HEK293 (cell line): ENCODE measurements around the gene ZNF181.

Source experiments
- GLI2 ChIP-seq: fragments of 450-650 bp; formaldehyde crosslinking; IDR thresholded peaks from 2 replicates; pipeline ENCODE4; 2017; ENCODE audit warnings: missing biosample characterization, missing genetic modification characterization, low read depth, borderline replicate concordance
- KLF16 ChIP-seq: fragments of 450-650 bp; formaldehyde crosslinking; IDR thresholded peaks from 2 replicates; pipeline ENCODE4 v1.5.1; 2017; ENCODE audit warnings: missing biosample characterization, missing genetic modification characterization
- PRDM2 ChIP-seq: fragments of 450-650 bp; formaldehyde crosslinking; IDR thresholded peaks from 2 replicates; pipeline ENCODE4 v1.5.1; 2016; ENCODE audit warnings: missing biosample characterization, missing genetic modification characterization, borderline replicate concordance
- SP3 ChIP-seq: fragments of 450-650 bp; formaldehyde crosslinking; IDR thresholded peaks from 2 replicates; pipeline ENCODE4 v1.5.1; 2016; ENCODE audit warnings: missing biosample characterization, missing genetic modification characterization
- TCF7L2 ChIP-seq: IDR thresholded peaks from 2 replicates; pipeline ENCODE4 v1.6.1; 2011; ENCODE audit warnings: low read depth, mild to moderate bottlenecking, inconsistent platforms, low read length, moderate library complexity, borderline replicate concordance
- ZFP69B ChIP-seq: fragments of 450-650 bp; formaldehyde crosslinking; IDR thresholded peaks from 2 replicates; pipeline ENCODE4 v1.5.1; 2016; ENCODE audit warnings: missing biosample characterization, missing genetic modification characterization
- ZNF10 ChIP-seq: fragments of 450-650 bp; formaldehyde crosslinking; IDR thresholded peaks from 2 replicates; pipeline ENCODE4 v1.5.1; 2017; ENCODE audit warnings: missing biosample characterization, missing genetic modification characterization
- ZNF140 ChIP-seq: fragments of 450-650 bp; formaldehyde crosslinking; IDR thresholded peaks from 2 replicates; pipeline ENCODE4 v1.5.1; 2016; ENCODE audit warnings: missing biosample characterization, missing genetic modification characterization
- ZNF169 ChIP-seq: fragments of 450-650 bp; formaldehyde crosslinking; IDR thresholded peaks from 2 replicates; pipeline ENCODE4 v1.5.1; 2016; ENCODE audit warnings: missing biosample characterization, missing genetic modification characterization
- ZNF175 ChIP-seq: fragments of 450-650 bp; formaldehyde crosslinking; IDR thresholded peaks from 2 replicates; pipeline ENCODE4 v1.5.1; 2016; ENCODE audit warnings: missing biosample characterization, missing genetic modification characterization
- ZNF19 ChIP-seq: fragments of 450-650 bp; formaldehyde crosslinking; IDR thresholded peaks from 2 replicates; pipeline ENCODE4; 2016; ENCODE audit warnings: missing biosample characterization, missing genetic modification characterization, low read depth
- ZNF202 ChIP-seq: fragments of 450-650 bp; formaldehyde crosslinking; IDR thresholded peaks from 2 replicates; pipeline ENCODE4 v1.5.1; 2016; ENCODE audit warnings: missing biosample characterization, missing genetic modification characterization, borderline replicate concordance
- ZNF416 ChIP-seq: fragments of 450-650 bp; formaldehyde crosslinking; IDR thresholded peaks from 2 replicates; pipeline ENCODE4 v1.5.1; 2016; ENCODE audit warnings: missing biosample characterization, missing genetic modification characterization
- ZNF510 ChIP-seq: fragments of 450-650 bp; formaldehyde crosslinking; IDR thresholded peaks from 2 replicates; pipeline ENCODE4 v1.5.1; 2018; ENCODE audit warnings: mild to moderate bottlenecking, missing genetic modification characterization, missing biosample characterization; ENCODE audit not compliant: insufficient replicate concordance
- ZNF521 ChIP-seq: fragments of 450-650 bp; formaldehyde crosslinking; IDR thresholded peaks from 2 replicates; pipeline ENCODE4 v1.5.1; 2017; ENCODE audit warnings: missing biosample characterization, mild to moderate bottlenecking, missing genetic modification characterization
- ZNF561 ChIP-seq: fragments of 450-650 bp; IDR thresholded peaks from 2 replicates; pipeline ENCODE4 v1.5.1; 2018; ENCODE audit warnings: missing biosample characterization, missing genetic modification characterization, borderline replicate concordance
- ZNF629 ChIP-seq: fragments of 450-650 bp; formaldehyde crosslinking; IDR thresholded peaks from 2 replicates; pipeline ENCODE4 v1.5.1; 2017; ENCODE audit warnings: missing biosample characterization, missing genetic modification characterization
- ZNF658 ChIP-seq: fragments of 450-650 bp; formaldehyde crosslinking; IDR thresholded peaks from 2 replicates; pipeline ENCODE4; 2016; ENCODE audit warnings: missing biosample characterization, missing genetic modification characterization
- ZNF664 ChIP-seq: fragments of 450-650 bp; formaldehyde crosslinking; IDR thresholded peaks from 2 replicates; pipeline ENCODE4 v1.5.1; 2016; ENCODE audit warnings: missing biosample characterization, missing genetic modification characterization
- ZNF776 ChIP-seq: fragments of 450-650 bp; formaldehyde crosslinking; IDR thresholded peaks from 2 replicates; pipeline ENCODE4 v1.5.0; 2017; ENCODE audit warnings: missing biosample characterization, missing genetic modification characterization, borderline replicate concordance
- ZNF791 ChIP-seq: fragments of 450-650 bp; formaldehyde crosslinking; IDR thresholded peaks from 2 replicates; pipeline ENCODE4 v1.5.1; 2016; ENCODE audit warnings: missing biosample characterization, missing genetic modification characterization
- ZSCAN30 ChIP-seq: fragments of 450-650 bp; IDR thresholded peaks from 2 replicates; pipeline ENCODE4 v1.5.1; 2018; ENCODE audit warnings: missing biosample characterization, mild to moderate bottlenecking, missing genetic modification characterization, moderate library complexity
- TF ChIP-seq, protein P1 (sequence below): fragments of 450-650 bp; formaldehyde crosslinking; IDR thresholded peaks from 2 replicates; pipeline ENCODE4 v1.5.1; 2016; ENCODE audit warnings: missing biosample characterization, missing genetic modification characterization
- TF ChIP-seq, protein P2 (sequence below): fragments of 450-650 bp; formaldehyde crosslinking; IDR thresholded peaks from 2 replicates; pipeline ENCODE4; 2016; ENCODE audit warnings: missing biosample characterization, missing genetic modification characterization
- TF ChIP-seq, protein P3 (sequence below): fragments of 450-650 bp; formaldehyde crosslinking; IDR thresholded peaks from 2 replicates; pipeline ENCODE4 v1.5.1; 2016; ENCODE audit warnings: missing biosample characterization, missing genetic modification characterization
- TF ChIP-seq, protein P4 (sequence below): fragments of 450-650 bp; formaldehyde crosslinking; conservative IDR thresholded peaks from 2 replicates; pipeline ENCODE4 v1.5.1; 2016; ENCODE audit warnings: low read depth, missing biosample characterization, missing genetic modification characterization

The ZNF181 gene

DNA sequence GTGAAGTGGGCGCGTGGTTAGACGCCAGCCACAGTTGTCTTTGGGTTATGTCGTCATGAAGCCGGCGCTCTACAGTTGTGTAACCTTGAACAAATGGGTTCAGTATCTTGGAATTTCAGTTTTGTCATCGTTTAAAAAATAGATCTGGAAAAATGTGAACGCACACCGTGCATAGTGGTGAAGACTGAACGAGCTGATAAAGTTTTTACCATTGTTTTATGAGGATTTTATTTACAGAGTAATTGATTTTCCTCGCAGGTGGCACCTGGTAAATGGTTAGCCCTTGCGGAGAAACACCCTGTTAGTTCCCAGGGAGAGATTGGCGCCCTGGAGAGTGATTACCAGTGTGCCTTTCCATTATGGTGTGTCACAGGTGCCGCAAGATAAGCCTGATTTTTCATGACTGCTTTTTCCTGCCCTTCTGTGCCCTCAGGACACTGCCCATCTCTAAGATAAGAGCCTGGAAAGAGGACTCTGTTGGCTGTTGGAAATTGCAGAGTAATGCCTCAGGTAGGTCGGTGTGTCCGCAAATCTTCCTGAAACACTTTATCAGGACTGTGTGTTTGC lies 577 bp downstream of the ZNF181 start (continued):
- TF ChIP-seq ZNF521 (tag by site-specific recombination) (no peak), ZNF19 (tag by site-specific recombination) (no peak), GLI2 (no peak), ZNF561 (no peak), SP3 (no peak), ZNF169 (no peak), ZNF140 (tag by site-specific recombination) (no peak), ZNF416 (tag by site-specific recombination) (no peak), ZNF776 (tag by site-specific recombination) (no peak), ZNF510 (tag by site-specific recombination) (no peak), ZNF175 (no peak), TCF7L2 (no peak), ZNF791 (tag by site-specific recombination) (no peak), ZNF629 (tag by site-specific recombination) (no peak; the same call in none of the 2 replicates), ZNF10 (tag by site-specific recombination) (no peak), ZNF202 (tag by site-specific recombination) (no peak), ZFP69B (no peak), ZSCAN30 (tag by site-specific recombination) (no peak), ZNF658 (no peak), ZNF664 (tag by site-specific recombination) (no peak), KLF16 (tag by site-specific recombination) (no peak), PRDM2 (tag by site-specific recombination) (no peak)
- TF ChIP-seq, protein P1, sequence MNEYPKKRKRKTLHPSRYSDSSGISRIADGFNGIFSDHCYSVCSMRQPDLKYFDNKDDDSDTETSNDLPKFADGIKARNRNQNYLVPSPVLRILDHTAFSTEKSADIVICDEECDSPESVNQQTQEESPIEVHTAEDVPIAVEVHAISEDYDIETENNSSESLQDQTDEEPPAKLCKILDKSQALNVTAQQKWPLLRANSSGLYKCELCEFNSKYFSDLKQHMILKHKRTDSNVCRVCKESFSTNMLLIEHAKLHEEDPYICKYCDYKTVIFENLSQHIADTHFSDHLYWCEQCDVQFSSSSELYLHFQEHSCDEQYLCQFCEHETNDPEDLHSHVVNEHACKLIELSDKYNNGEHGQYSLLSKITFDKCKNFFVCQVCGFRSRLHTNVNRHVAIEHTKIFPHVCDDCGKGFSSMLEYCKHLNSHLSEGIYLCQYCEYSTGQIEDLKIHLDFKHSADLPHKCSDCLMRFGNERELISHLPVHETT (tag by site-specific recombination) = no peak
- TF ChIP-seq, protein P2, sequence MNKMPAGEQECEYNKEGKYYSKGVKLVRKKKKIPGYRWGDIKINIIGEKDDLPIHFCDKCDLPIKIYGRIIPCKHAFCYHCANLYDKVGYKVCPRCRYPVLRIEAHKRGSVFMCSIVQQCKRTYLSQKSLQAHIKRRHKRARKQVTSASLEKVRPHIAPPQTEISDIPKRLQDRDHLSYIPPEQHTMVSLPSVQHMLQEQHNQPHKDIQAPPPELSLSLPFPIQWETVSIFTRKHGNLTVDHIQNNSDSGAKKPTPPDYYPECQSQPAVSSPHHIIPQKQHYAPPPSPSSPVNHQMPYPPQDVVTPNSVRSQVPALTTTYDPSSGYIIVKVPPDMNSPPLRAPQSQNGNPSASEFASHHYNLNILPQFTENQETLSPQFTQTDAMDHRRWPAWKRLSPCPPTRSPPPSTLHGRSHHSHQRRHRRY (tag by site-specific recombination) = no peak
- TF ChIP-seq, protein P3, sequence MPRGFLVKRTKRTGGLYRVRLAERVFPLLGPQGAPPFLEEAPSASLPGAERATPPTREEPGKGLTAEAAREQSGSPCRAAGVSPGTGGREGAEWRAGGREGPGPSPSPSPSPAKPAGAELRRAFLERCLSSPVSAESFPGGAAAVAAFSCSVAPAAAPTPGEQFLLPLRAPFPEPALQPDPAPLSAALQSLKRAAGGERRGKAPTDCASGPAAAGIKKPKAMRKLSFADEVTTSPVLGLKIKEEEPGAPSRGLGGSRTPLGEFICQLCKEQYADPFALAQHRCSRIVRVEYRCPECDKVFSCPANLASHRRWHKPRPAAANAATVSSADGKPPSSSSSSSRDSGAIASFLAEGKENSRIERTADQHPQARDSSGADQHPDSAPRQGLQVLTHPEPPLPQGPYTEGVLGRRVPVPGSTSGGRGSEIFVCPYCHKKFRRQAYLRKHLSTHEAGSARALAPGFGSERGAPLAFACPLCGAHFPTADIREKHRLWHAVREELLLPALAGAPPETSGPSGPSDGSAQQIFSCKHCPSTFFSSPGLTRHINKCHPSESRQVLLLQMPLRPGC (tag by site-specific recombination) = no peak
- TF ChIP-seq, protein P4, sequence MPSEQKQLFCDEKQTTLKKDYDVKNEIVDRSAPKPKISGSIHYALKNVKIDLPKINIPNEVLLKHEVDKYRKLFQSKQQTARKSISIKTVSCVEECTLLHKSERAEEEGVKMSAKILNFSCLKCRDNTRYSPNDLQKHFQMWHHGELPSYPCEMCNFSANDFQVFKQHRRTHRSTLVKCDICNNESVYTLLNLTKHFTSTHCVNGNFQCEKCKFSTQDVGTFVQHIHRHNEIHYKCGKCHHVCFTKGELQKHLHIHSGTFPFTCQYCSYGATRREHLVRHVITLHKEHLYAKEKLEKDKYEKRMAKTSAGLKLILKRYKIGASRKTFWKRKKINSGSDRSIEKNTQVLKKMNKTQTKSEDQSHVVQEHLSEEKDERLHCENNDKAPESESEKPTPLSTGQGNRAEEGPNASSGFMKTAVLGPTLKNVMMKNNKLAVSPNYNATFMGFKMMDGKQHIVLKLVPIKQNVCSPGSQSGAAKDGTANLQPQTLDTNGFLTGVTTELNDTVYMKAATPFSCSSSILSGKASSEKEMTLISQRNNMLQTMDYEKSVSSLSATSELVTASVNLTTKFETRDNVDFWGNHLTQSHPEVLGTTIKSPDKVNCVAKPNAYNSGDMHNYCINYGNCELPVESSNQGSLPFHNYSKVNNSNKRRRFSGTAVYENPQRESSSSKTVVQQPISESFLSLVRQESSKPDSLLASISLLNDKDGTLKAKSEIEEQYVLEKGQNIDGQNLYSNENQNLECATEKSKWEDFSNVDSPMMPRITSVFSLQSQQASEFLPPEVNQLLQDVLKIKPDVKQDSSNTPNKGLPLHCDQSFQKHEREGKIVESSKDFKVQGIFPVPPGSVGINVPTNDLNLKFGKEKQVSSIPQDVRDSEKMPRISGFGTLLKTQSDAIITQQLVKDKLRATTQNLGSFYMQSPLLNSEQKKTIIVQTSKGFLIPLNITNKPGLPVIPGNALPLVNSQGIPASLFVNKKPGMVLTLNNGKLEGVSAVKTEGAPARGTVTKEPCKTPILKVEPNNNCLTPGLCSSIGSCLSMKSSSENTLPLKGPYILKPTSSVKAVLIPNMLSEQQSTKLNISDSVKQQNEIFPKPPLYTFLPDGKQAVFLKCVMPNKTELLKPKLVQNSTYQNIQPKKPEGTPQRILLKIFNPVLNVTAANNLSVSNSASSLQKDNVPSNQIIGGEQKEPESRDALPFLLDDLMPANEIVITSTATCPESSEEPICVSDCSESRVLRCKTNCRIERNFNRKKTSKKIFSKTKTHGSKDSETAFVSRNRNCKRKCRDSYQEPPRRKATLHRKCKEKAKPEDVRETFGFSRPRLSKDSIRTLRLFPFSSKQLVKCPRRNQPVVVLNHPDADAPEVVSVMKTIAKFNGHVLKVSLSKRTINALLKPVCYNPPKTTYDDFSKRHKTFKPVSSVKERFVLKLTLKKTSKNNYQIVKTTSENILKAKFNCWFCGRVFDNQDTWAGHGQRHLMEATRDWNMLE (tag by site-specific recombination) = no peak
